ENCODE data around the gene FERMT1. TPM values are rescaled to one million over a fixed set of nuclear protein-coding genes. Genes with fewer than 3 reads are reported as not detected.
"Not testable (repeated sequence)": the region's sequence is repeated elsewhere in the genome, so short reads cannot be mapped to it uniquely, and the experiment has no call there.

Gene FERMT1
- polyA plus RNA-seq, 1 donor, result 21.4 TPM

DNA sequence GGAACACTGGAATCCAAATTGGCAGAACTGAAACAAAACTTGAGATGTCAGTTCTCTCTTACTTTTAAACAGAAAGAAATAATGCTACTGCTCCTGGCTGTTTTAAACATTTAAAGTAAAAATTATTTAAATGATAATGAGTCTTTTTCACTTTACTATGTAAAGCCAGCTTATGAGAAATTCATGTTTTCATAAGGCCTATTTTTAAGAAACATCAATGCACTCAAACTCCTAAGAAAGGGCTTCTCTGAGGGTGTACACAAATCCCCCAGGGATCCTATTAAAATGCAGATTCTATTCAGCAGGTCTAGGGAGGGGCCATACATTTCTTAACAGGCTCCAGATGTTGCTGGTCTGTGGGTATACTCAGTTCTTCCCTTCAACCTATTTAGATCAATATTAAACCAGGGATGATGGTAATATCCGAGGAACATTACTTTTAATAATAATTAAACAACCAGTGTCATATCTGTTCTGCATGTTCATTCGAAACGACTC lies 2.3 kb downstream of the FERMT1 start:
- no CpG with 5 or more reads among the region's 3 CpGs for WGBS (ENCODE audit: insufficient coverage, low lambda C conversion rate)
- Histone ChIP-seq H3K4me1 (ENCODE audit: control insufficient read depth, insufficient read depth, low read length) (peaks cover 20% of the 10 kb centered on the region), H3K27me3 (ENCODE audit: control insufficient read depth, insufficient read depth, low read length) (no peaks in the 10 kb centered on the region), H3K36me3 (ENCODE audit: control insufficient read depth, insufficient read depth, low read length) (peaks cover 5% of the 10 kb centered on the region), H3K9me3 (ENCODE audit: control insufficient read depth, low read depth, low read length) (no peaks in the 10 kb centered on the region), H3K4me3 (ENCODE audit: low read length) (no peak overlapping the region), H3K27ac (ENCODE audit: low read length) (no peak overlapping the region)
- no peak for DNase-seq

DNA sequence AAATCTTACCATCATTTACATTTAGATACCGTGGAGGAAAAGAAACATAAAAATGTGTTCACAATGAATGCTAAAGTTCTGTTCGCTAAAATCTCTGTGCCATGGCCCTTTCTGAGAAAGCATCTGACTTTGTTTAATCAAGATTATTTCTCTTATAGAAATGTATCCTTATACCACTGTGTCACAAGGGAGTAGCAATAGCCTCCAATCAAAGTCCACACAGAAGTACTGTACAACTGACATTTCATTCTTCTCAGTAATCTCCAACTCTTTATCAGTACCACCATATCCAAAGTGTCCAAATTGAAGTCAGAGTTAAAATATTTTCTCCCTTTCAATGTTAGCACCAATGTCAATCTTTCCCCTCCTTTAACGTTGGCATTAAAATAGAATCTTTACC lies 6.1 kb downstream of the FERMT1 start:
- WGBS (ENCODE audit: insufficient coverage, low lambda C conversion rate), result 56% methylated on average over 1 of the region's 3 CpGs
- Histone ChIP-seq H3K9me3 (ENCODE audit: control insufficient read depth, low read depth, low read length) (peaks cover 5% of the 10 kb centered on the region), H3K4me3 (ENCODE audit: low read length) (no peak overlapping the region), H3K4me1 (ENCODE audit: control insufficient read depth, insufficient read depth, low read length) (peaks cover 10% of the 10 kb centered on the region), H3K27me3 (ENCODE audit: control insufficient read depth, insufficient read depth, low read length) (no peaks in the 10 kb centered on the region), H3K27ac (ENCODE audit: low read length) (peak overlapping the region; percentile 83), H3K36me3 (ENCODE audit: control insufficient read depth, insufficient read depth, low read length) (peaks cover 33% of the 10 kb centered on the region)
- peak; percentile 62 to 85 for DNase-seq

DNA sequence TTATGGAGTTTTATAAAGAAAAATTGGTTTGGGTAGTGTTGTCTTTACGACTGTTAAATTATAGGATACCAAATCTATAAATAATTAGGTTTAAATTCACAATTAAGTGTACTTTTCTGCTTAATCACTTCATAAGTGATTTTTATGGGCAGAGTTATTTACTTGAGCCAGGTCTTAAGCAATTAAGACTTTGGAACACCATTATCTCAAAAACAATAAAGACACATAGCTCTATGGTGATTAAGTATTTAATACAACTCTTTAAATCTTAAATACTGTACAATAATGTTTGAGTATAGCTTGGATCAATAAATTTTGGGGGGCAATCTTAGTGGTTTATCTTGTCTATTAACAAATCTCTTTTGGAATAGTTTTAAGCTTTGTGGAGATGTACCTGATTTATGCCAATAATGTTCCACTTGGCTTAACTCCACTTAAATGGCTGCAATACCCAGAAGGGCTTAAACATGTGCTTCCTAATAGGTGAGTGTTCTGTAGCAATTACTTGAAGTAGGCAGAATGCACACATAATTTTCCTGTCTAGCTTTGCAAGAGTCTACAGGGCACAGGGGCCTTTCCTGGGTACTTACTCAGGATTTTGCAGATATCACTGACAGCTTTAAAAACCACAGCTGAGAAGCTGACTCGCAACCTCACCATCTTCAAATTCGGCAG lies 7.5 kb downstream of the FERMT1 start:
- H3K27ac ChIP-seq (ENCODE audit: low read length), result peak overlapping the region; percentile 83
- DNase-seq, result peak; percentile 60 to 87
- 38% methylated on average over 1 of the region's 3 CpGs for WGBS (ENCODE audit: insufficient coverage, low lambda C conversion rate)

DNA sequence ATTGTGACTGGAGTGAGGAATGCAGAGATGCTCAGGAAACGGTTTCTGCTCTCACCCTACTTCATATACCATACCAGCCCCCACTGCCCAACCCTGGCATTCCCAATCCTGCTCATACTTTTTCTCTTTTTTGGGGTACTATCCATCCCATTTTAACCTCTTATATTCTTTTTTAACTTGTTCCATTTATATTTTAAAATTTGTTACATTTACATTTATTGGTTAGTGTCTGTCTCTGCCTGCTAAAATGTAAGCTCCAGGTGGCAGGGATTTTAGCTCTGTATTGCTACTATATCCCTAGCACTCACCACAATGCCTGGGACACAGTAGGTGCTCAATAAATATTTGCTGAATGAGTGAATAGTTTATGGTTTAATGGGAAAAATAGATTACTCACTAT lies 8.1 kb downstream of the FERMT1 start:
- H3K27me3 ChIP-seq (ENCODE audit: control insufficient read depth, insufficient read depth, low read length), result no peaks in the 10 kb centered on the region
- WGBS (ENCODE audit: insufficient coverage, low lambda C conversion rate), result 100% methylated on average over 1 of the region's 1 CpG
- H3K27ac ChIP-seq (ENCODE audit: low read length), result peak overlapping the region; percentile 83
- H3K36me3 ChIP-seq (ENCODE audit: control insufficient read depth, insufficient read depth, low read length), result peaks cover 47% of the 10 kb centered on the region
- DNase-seq, result no peak
- H3K4me1 ChIP-seq (ENCODE audit: control insufficient read depth, insufficient read depth, low read length), result peaks cover 10% of the 10 kb centered on the region
- peaks cover 5% of the 10 kb centered on the region for H3K9me3 ChIP-seq (ENCODE audit: control insufficient read depth, low read depth, low read length)
- no peak overlapping the region for H3K4me3 ChIP-seq (ENCODE audit: low read length)

More for the DNA sequence above, 7.5 kb downstream of the FERMT1 start:
- Histone ChIP-seq H3K4me1 (ENCODE audit: control insufficient read depth, insufficient read depth, low read length) (peaks cover 10% of the 10 kb centered on the region), H3K9me3 (ENCODE audit: control insufficient read depth, low read depth, low read length) (peaks cover 5% of the 10 kb centered on the region), H3K4me3 (ENCODE audit: low read length) (no peak overlapping the region), H3K36me3 (ENCODE audit: control insufficient read depth, insufficient read depth, low read length) (peaks cover 41% of the 10 kb centered on the region), H3K27me3 (ENCODE audit: control insufficient read depth, insufficient read depth, low read length) (no peaks in the 10 kb centered on the region)

DNA sequence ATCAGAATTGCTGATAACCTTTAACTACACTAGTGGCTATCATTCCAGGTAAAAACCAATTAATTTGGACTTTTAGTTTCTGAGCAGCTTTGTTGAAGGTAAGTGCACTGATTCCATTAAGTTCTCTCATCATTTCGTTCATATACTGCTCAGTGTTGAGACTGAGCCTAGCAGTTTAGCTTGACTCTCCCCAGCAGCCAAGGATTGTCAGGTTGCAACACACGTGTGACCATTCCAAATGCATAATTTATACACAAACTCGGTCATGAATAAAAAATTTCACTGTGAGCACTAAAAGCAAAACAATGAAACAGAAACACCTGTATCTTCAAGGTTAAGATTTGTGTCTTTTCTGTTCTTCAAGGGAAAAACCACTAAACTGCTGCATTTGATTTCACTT lies 8.9 kb downstream of the FERMT1 start:
- no peak for DNase-seq
- Histone ChIP-seq H3K27ac (ENCODE audit: low read length) (no peak overlapping the region), H3K27me3 (ENCODE audit: control insufficient read depth, insufficient read depth, low read length) (no peaks in the 10 kb centered on the region), H3K4me1 (ENCODE audit: control insufficient read depth, insufficient read depth, low read length) (peaks cover 10% of the 10 kb centered on the region), H3K9me3 (ENCODE audit: control insufficient read depth, low read depth, low read length) (peaks cover 5% of the 10 kb centered on the region), H3K4me3 (ENCODE audit: low read length) (no peak overlapping the region), H3K36me3 (ENCODE audit: control insufficient read depth, insufficient read depth, low read length) (peaks cover 45% of the 10 kb centered on the region)
- 100% methylated on average over 2 of the region's 3 CpGs for WGBS (ENCODE audit: insufficient coverage, low lambda C conversion rate)

DNA sequence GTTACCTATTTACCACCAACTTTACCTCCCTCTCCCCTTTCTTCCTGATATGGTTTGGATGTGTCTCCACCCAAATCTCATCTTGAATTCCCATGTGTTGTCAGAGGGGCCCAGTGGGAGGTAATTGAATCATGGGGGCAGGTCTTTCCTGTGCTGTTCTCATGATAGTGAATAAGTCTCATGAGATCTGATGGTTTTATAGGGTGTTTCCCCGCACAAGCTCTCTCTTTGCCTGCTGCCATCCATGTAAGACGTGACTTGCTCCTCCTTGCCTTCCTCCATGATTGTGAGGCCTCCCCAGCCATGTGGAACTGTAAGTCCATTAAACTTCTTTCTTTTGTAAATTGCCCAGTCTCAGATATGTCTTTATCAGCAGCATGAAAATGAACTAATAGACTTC lies 9.9 kb downstream of the FERMT1 start:
- H3K9me3 ChIP-seq (ENCODE audit: control insufficient read depth, low read depth, low read length); H3K4me3 ChIP-seq (ENCODE audit: low read length); DNase-seq; H3K27me3 ChIP-seq (ENCODE audit: control insufficient read depth, insufficient read depth, low read length); H3K4me1 ChIP-seq (ENCODE audit: control insufficient read depth, insufficient read depth, low read length); H3K27ac ChIP-seq (ENCODE audit: low read length): not testable (repeated sequence)
- H3K36me3 ChIP-seq (ENCODE audit: control insufficient read depth, insufficient read depth, low read length), result peaks cover 49% of the 10 kb centered on the region
- 100% methylated on average over 1 of the region's 2 CpGs for WGBS (ENCODE audit: insufficient coverage, low lambda C conversion rate)

DNA sequence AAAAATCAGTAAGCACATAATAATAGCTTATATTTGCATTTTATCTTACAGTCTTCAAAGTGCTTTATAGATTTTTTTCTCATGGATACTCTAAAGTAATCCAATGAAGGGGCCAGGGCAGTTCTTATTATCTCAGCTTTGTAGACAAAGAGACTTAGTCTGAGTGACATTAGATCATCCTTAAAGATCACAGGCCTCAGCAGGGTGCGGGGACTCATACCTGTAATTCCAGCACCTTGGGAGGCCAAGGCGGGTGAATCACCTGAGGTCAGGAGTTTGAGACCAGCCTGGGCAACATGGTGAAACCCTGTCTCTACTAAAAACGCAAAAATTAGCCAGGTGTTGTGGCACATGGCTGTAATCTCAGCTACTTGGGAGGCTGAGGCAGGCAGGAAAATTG lies 14.5 kb downstream of the FERMT1 start:
- Histone ChIP-seq H3K4me1 (ENCODE audit: control insufficient read depth, insufficient read depth, low read length) (no peaks in the 10 kb centered on the region), H3K4me3 (ENCODE audit: low read length) (no peak overlapping the region), H3K9me3 (ENCODE audit: control insufficient read depth, low read depth, low read length) (peaks cover 1% of the 10 kb centered on the region), H3K27ac (ENCODE audit: low read length) (no peak overlapping the region), H3K36me3 (ENCODE audit: control insufficient read depth, insufficient read depth, low read length) (peaks cover 52% of the 10 kb centered on the region), H3K27me3 (ENCODE audit: control insufficient read depth, insufficient read depth, low read length) (no peaks in the 10 kb centered on the region)
- no peak for DNase-seq
- WGBS (ENCODE audit: insufficient coverage, low lambda C conversion rate), result 100% methylated on average over 1 of the region's 3 CpGs

DNA sequence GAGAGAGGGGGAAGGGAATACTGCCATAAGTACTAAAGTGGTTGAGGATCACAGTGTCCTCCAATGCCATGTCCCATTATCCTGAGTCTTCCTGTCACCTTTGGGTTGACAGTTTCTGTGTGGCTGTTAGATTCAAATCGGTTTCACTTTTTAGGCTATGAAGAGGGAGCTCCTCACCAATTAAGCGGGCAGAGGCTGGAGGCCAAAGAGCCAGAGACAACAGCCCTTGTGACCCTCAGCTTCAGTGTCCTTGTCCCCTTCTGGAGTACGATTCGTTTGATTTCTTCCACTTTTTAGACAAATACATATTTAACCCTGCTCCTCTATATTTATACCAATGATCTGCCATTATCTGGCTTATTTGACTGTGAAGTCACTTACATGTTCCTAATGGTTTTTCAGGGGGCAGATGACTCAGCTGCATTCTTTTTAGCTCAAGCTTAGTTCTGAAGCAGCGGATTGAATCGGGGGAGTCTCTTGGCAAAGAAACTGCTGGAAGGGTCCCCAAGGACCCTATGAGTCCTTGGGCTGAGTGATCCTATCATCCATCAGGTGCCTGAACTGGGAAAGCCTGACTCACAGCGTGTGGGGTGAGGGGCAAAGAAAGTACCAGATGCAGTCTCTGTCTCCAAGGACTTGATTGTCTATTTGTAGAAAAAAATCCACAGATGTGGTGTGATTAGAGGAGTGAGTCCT lies 18.2 kb downstream of the FERMT1 start:
- DNase-seq, result no peak
- H3K4me3 ChIP-seq (ENCODE audit: low read length), result no peak overlapping the region
- H3K9me3 ChIP-seq (ENCODE audit: control insufficient read depth, low read depth, low read length), result no peaks in the 10 kb centered on the region
- no peaks in the 10 kb centered on the region for H3K4me1 ChIP-seq (ENCODE audit: control insufficient read depth, insufficient read depth, low read length)
- no peaks in the 10 kb centered on the region for H3K27me3 ChIP-seq (ENCODE audit: control insufficient read depth, insufficient read depth, low read length)
- H3K27ac ChIP-seq (ENCODE audit: low read length), result no peak overlapping the region
- peaks cover 27% of the 10 kb centered on the region for H3K36me3 ChIP-seq (ENCODE audit: control insufficient read depth, insufficient read depth, low read length)
- WGBS (ENCODE audit: insufficient coverage, low lambda C conversion rate), result no CpG with 5 or more reads among the region's 7 CpGs

DNA sequence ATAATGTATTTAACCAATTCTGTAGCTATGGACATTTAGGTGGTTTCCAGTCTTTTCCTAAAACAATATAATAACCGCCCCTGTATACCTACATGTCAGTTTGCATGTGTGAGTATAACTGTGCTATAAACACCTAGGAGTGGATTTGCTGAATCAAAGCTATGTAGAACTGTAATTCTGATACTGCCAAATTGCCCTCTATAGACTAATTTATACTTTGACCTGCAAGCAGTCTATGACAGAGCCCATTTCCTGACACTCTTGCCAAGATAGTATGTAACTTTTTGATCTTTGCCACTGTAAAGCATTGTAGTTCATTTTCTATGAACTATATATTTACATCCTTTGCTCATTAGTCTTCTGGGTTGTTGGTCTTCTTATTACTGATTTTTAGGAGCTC lies 19.5 kb downstream of the FERMT1 start:
- Histone ChIP-seq H3K4me1 (ENCODE audit: control insufficient read depth, insufficient read depth, low read length) (no peaks in the 10 kb centered on the region), H3K27me3 (ENCODE audit: control insufficient read depth, insufficient read depth, low read length) (no peaks in the 10 kb centered on the region), H3K9me3 (ENCODE audit: control insufficient read depth, low read depth, low read length) (no peaks in the 10 kb centered on the region), H3K36me3 (ENCODE audit: control insufficient read depth, insufficient read depth, low read length) (peaks cover 23% of the 10 kb centered on the region), H3K27ac (ENCODE audit: low read length) (no peak overlapping the region), H3K4me3 (ENCODE audit: low read length) (no peak overlapping the region)
- no CpG with 5 or more reads among the region's 1 CpG for WGBS (ENCODE audit: insufficient coverage, low lambda C conversion rate)
- DNase-seq, result peak in 1 of 2 donors; percentile 73

DNA sequence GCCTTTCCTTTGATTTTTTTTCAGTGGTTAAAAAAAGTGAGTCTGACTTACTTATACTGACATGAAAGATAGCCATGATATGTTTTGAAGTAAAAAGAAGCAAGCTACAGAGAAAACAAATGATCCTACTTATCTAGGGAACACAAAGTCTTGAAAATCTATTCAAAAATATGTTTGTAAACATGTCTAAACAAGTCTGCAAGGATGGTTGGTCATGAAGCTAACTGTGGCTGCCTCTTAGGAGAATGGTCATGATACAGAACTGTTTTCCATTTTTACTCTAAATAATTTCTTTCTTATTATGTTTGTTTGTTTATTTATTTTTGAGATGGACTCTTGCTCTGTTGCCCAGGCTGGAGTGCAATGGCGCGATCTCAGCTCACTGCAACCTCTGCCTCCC lies 21.5 kb downstream of the FERMT1 start:
- Histone ChIP-seq H3K36me3 (ENCODE audit: control insufficient read depth, insufficient read depth, low read length) (peaks cover 24% of the 10 kb centered on the region), H3K27ac (ENCODE audit: low read length) (no peak overlapping the region), H3K4me1 (ENCODE audit: control insufficient read depth, insufficient read depth, low read length) (peaks cover 1% of the 10 kb centered on the region), H3K27me3 (ENCODE audit: control insufficient read depth, insufficient read depth, low read length) (no peaks in the 10 kb centered on the region), H3K9me3 (ENCODE audit: control insufficient read depth, low read depth, low read length) (no peaks in the 10 kb centered on the region), H3K4me3 (ENCODE audit: low read length) (no peak overlapping the region)
- no peak for DNase-seq
- no CpG with 5 or more reads among the region's 2 CpGs for WGBS (ENCODE audit: insufficient coverage, low lambda C conversion rate)
